ENCODE results near the gene OLFML3.

OLFML3 gene

DNA sequence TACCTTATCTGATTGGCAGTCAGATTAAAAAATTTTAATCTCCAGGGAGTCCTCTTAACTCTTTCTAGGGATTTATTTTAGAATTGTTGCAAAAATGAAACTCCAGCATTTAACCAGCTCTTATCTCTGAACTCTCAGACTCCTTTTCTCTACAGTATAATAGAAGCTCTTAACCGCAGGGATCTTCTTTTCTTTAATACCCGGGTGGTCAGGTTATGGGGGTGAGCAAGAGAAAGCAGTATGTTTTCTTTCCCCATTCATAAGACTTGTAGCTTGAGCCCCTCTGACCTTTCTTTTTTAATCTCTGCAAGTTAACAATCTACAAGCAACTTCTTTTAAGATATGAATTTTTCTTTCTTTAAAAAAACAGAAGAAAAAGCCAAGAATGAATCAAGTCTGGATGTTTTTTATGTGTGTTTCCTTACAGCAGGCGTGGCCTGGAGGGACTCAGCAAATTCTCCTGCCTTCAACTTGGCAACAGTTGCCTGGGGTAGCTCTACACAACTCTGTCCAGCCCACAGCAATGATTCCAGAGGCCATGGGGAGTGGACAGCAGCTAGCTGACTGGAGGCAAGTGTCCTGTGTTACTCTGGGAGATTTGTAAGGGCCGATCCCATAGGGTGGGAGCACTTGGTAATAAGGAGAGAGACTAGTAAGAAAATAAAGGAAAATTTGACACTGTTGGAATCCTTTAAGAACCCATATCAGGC is 13.4 kb upstream of the OLFML3 start:
- no peaks in the 10 kb centered on the region for H3K27me3 ChIP-seq
- TF ChIP-seq, protein P1, sequence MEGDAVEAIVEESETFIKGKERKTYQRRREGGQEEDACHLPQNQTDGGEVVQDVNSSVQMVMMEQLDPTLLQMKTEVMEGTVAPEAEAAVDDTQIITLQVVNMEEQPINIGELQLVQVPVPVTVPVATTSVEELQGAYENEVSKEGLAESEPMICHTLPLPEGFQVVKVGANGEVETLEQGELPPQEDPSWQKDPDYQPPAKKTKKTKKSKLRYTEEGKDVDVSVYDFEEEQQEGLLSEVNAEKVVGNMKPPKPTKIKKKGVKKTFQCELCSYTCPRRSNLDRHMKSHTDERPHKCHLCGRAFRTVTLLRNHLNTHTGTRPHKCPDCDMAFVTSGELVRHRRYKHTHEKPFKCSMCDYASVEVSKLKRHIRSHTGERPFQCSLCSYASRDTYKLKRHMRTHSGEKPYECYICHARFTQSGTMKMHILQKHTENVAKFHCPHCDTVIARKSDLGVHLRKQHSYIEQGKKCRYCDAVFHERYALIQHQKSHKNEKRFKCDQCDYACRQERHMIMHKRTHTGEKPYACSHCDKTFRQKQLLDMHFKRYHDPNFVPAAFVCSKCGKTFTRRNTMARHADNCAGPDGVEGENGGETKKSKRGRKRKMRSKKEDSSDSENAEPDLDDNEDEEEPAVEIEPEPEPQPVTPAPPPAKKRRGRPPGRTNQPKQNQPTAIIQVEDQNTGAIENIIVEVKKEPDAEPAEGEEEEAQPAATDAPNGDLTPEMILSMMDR (IDR thresholded peaks at IDR 0.05), result no peak

DNA sequence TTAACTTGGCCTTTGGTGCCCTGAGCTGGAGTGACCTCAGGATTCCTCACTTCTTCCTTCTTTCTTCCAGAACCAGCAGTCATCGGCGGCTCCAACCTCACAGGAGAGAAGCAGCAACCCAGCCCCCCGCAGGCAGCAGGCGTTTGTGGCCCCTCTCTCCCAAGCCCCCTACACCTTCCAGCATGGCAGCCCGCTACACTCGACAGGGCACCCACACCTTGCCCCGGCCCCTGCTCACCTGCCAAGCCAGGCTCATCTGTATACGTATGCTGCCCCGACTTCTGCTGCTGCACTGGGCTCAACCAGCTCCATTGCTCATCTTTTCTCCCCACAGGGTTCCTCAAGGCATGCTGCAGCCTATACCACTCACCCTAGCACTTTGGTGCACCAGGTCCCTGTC is 6.3 kb upstream of the OLFML3 start:
- DNase-seq, result no peak
- Histone ChIP-seq H3K27ac (no peak overlapping the region), H3K27me3 (no peaks in the 10 kb centered on the region), H3K4me3 (no peak overlapping the region), H3K36me3 (peaks cover 58 to 64% (median 60%) of the 10 kb centered on the region in 3 donors), H3K4me1 (peaks cover 6 to 23% (median 16%) of the 10 kb centered on the region in 4 donors), H3K9me3 (no peaks in the 10 kb centered on the region)
- TF ChIP-seq, protein P1 (IDR thresholded peaks at IDR 0.05), result no peak
- intact Hi-C loops (cut with DNase I; ENCODE audit: low total_unique reads), result no loop called here

More for the DNA sequence above, 13.4 kb upstream of the OLFML3 start:
- intact Hi-C loops (cut with DNase I; ENCODE audit: low total_unique reads), result no loop called here
- Histone ChIP-seq H3K27ac (peak overlapping the region in 1 of 2 donors; percentile 3), H3K36me3 (peaks cover 82 to 87% (median 83%) of the 10 kb centered on the region in 3 donors), H3K9me3 (no peaks in the 10 kb centered on the region), H3K4me3 (no peak overlapping the region), H3K4me1 (peaks cover 0 to 14% (median 0%) of the 10 kb centered on the region in 4 donors)
- DNase-seq, result peak in 1 of 2 donors; percentile 43

DNA sequence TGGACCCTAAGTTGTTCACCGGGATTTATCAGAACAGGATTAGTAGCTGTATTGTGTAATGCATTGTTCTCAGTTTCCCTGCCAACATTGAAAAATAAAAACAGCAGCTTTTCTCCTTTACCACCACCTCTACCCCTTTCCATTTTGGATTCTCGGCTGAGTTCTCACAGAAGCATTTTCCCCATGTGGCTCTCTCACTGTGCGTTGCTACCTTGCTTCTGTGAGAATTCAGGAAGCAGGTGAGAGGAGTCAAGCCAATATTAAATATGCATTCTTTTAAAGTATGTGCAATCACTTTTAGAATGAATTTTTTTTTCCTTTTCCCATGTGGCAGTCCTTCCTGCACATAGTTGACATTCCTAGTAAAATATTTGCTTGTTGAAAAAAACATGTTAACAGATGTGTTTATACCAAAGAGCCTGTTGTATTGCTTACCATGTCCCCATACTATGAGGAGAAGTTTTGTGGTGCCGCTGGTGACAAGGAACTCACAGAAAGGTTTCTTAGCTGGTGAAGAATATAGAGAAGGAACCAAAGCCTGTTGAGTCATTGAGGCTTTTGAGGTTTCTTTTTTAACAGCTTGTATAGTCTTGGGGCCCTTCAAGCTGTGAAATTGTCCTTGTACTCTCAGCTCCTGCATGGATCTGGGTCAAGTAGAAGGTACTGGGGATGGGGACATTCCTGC is 3.9 kb upstream of the OLFML3 start:
- Histone ChIP-seq H3K4me1 (peaks cover 6 to 45% (median 25%) of the 10 kb centered on the region in 4 donors), H3K4me3 (no peak overlapping the region), H3K9me3 (no peaks in the 10 kb centered on the region), H3K36me3 (peaks cover 34 to 40% (median 36%) of the 10 kb centered on the region in 3 donors), H3K27ac (peak overlapping the region in 1 of 2 donors; percentile 45), H3K27me3 (no peaks in the 10 kb centered on the region)
- TF ChIP-seq, protein P1 (IDR thresholded peaks at IDR 0.05), result no peak
- DNase-seq, result no peak
- intact Hi-C loops (cut with DNase I; ENCODE audit: low total_unique reads), result loop anchor here (5.0 kb wide), 1 partner anchor 307 kb away; no protein-coding TSS in a partner anchor

DNA sequence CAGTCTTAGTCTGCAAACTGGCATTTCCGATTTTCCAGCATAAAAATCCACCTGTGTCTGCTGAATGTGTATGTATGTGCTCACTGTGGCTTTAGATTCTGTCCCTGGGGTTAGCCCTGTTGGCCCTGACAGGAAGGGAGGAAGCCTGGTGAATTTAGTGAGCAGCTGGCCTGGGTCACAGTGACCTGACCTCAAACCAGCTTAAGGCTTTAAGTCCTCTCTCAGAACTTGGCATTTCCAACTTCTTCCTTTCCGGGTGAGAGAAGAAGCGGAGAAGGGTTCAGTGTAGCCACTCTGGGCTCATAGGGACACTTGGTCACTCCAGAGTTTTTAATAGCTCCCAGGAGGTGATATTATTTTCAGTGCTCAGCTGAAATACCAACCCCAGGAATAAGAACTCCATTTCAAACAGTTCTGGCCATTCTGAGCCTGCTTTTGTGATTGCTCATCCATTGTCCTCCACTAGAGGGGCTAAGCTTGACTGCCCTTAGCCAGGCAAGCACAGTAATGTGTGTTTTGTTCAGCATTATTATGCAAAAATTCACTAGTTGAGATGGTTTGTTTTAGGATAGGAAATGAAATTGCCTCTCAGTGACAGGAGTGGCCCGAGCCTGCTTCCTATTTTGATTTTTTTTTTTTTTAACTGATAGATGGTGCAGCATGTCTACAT is 2.5 kb upstream of the OLFML3 start:
- TF ChIP-seq, protein P1 (IDR thresholded peaks at IDR 0.05), result peak; percentile 32 to 41
- H3K27me3 ChIP-seq, result no peaks in the 10 kb centered on the region
- peak in 1 of 2 donors; percentile 36 for DNase-seq
- peak overlapping the region; percentile 36 to 45 for H3K27ac ChIP-seq
- peaks cover 6 to 59% (median 34%) of the 10 kb centered on the region in 4 donors for H3K4me1 ChIP-seq
- peaks cover 21 to 26% (median 22%) of the 10 kb centered on the region in 3 donors for H3K36me3 ChIP-seq
- H3K4me3 ChIP-seq, result no peak overlapping the region
- intact Hi-C loops (cut with DNase I; ENCODE audit: low total_unique reads), result loop anchor here (5.0 kb wide), 1 partner anchor 306 kb away; no protein-coding TSS in a partner anchor
- no peaks in the 10 kb centered on the region for H3K9me3 ChIP-seq

DNA sequence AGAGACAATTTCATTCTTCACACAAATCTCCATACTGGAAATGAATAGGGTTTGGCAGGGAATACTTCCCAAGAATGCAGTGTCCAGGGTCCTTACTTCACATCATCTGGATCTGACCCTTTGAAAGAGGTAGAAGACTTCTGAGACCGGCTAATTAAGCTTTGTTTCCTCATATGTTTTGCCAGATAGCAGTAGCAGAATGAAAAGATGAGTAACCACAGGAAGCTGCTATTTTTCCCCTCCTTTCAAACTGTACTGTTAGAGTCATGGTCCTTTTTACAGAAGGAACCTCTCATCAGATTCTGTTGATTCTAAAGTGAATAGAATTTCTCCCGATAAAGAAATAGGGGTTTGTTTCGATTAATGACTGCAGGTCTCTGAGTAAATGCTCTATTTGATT is 1.4 kb upstream of the OLFML3 start:
- DNase-seq, result no peak
- TF ChIP-seq, protein P1 (IDR thresholded peaks at IDR 0.05), result no peak
- Histone ChIP-seq H3K36me3 (peaks cover 9 to 14% (median 10%) of the 10 kb centered on the region in 3 donors), H3K4me3 (no peak overlapping the region), H3K27me3 (no peaks in the 10 kb centered on the region), H3K27ac (no peak overlapping the region), H3K9me3 (no peaks in the 10 kb centered on the region), H3K4me1 (peaks cover 6 to 69% (median 41%) of the 10 kb centered on the region in 4 donors)
- intact Hi-C loops (cut with DNase I; ENCODE audit: low total_unique reads), result loop anchor here (5.0 kb wide), 1 partner anchor 304 kb away; no protein-coding TSS in a partner anchor
